GM23338 (cell line): ENCODE results near the gene GALNT3. TPM values are rescaled to one million over a fixed set of nuclear protein-coding genes. Genes with fewer than 3 reads are reported as not detected.

Experiments used
- ATAC-seq: fragments of 200-7000 bp; cut with Tn5 transposase; 3 replicates; pipeline ENCODE4 v1.9.1; 2020
- DNase-seq: peaks from one replicate; pipeline ENCODE4 v3.0.0-alpha.2; 2015; ENCODE audit warnings: low spot score
- H2AFZ ChIP-seq: fragments of 200-600 bp; sonication (generic); 2 replicates; pipeline ENCODE4 v1.8.0; 2016; ENCODE audit warnings: antibody characterized with exemption, mild to moderate bottlenecking, moderate library complexity
- H3F3A ChIP-seq: fragments of 200-600 bp; sonication (generic); replicated peaks from 2 replicates; pipeline ENCODE4 v1.8.0; 2017; ENCODE audit warnings: antibody characterized with exemption, mixed run types, low read depth
- H3K27ac ChIP-seq: fragments of 200-600 bp; sonication (generic); 2 replicates; pipeline ENCODE4 v1.6.1; 2016; ENCODE audit warnings: low read depth
- H3K27me3 ChIP-seq: fragments of 200-600 bp; sonication (generic); 2 replicates; pipeline ENCODE4 v1.8.0; 2016; ENCODE audit warnings: mild to moderate bottlenecking, mixed run types, moderate library complexity; ENCODE audit not compliant: insufficient read depth
- H3K36me3 ChIP-seq: fragments of 200-600 bp; sonication (generic); 2 replicates; pipeline ENCODE4 v1.8.0; 2016; ENCODE audit warnings: mild to moderate bottlenecking; ENCODE audit not compliant: insufficient read depth
- H3K4me1 ChIP-seq: fragments of 200-600 bp; sonication (generic); 2 replicates; pipeline ENCODE4 v1.8.0; 2016; ENCODE audit warnings: mild to moderate bottlenecking, moderate library complexity; ENCODE audit not compliant: insufficient read depth
- H3K4me2 ChIP-seq: fragments of 200-600 bp; sonication (generic); 2 replicates; pipeline ENCODE4 v1.7.1; 2017; ENCODE audit warnings: mixed run types
- H3K4me3 ChIP-seq: fragments of 200-600 bp; sonication (generic); 2 replicates; pipeline ENCODE4 v1.6.1; 2016; ENCODE audit warnings: mixed run types
- H3K79me2 ChIP-seq: fragments of 200-600 bp; sonication (generic); replicated peaks from 2 replicates; pipeline ENCODE4 v1.8.0; 2017; ENCODE audit warnings: mild to moderate bottlenecking; ENCODE audit not compliant: insufficient read depth
- H3K9me2 ChIP-seq: fragments of 200-600 bp; sonication (generic); 2 replicates; pipeline ENCODE4 v1.8.0; 2017; ENCODE audit not compliant: insufficient read depth
- H4K20me1 ChIP-seq: fragments of 200-600 bp; sonication (generic); replicated peaks from 2 replicates; pipeline ENCODE4 v1.8.0; 2017; ENCODE audit warnings: mild to moderate bottlenecking; ENCODE audit not compliant: insufficient read depth
- H3K27ac Mint-ChIP-seq: 2 replicates; pipeline ENCODE4 v1.8.0; 2020; ENCODE audit warnings: inconsistent platforms, mild to moderate bottlenecking, moderate library complexity, mixed read lengths
- H3K27me3 Mint-ChIP-seq: 3 replicates; pipeline ENCODE4 v1.8.0; 2022; ENCODE audit warnings: low read depth, mild to moderate bottlenecking, moderate library complexity, mixed read lengths, inconsistent platforms; ENCODE audit not compliant: insufficient read depth, poor library complexity
- H3K36me3 Mint-ChIP-seq: 3 replicates; pipeline ENCODE4 v1.8.0; 2021; ENCODE audit warnings: low read depth, mild to moderate bottlenecking, inconsistent platforms, moderate library complexity, mixed read lengths
- H3K4me1 Mint-ChIP-seq: 3 replicates; pipeline ENCODE4 v1.8.0; 2020; ENCODE audit warnings: mild to moderate bottlenecking, inconsistent platforms, mixed read lengths
- H3K4me3 Mint-ChIP-seq: 3 replicates; pipeline ENCODE4 v1.8.0; 2021; ENCODE audit warnings: moderate library complexity, mild to moderate bottlenecking, inconsistent platforms, mixed read lengths
- H3K9me3 Mint-ChIP-seq: 3 replicates; pipeline ENCODE4 v1.8.0; 2020; ENCODE audit warnings: moderate library complexity, mild to moderate bottlenecking, inconsistent platforms, mixed read lengths
- EZH2phosphoT487 ChIP-seq: fragments of 200-600 bp; sonication (generic); IDR thresholded peaks from one replicate; pipeline ENCODE4 v1.8.1; 2018; ENCODE audit warnings: antibody characterized with exemption; ENCODE audit not compliant: unreplicated experiment
- JUNB ChIP-seq: IDR thresholded peaks from one replicate; pipeline ENCODE4 v1.6.1; 2016; ENCODE audit warnings: antibody characterized with exemption; ENCODE audit not compliant: unreplicated experiment
- NANOG ChIP-seq: IDR thresholded peaks from 2 replicates; pipeline ENCODE4 v1.6.1; 2016; ENCODE audit warnings: antibody characterized with exemption, borderline replicate concordance
- POLR2AphosphoS5 ChIP-seq: IDR thresholded peaks from 2 replicates; pipeline ENCODE4 v1.6.1; 2016; ENCODE audit warnings: antibody characterized with exemption, low read depth
- STAT1 ChIP-seq: IDR thresholded peaks from one replicate; pipeline ENCODE4 v1.6.1; 2016; ENCODE audit warnings: antibody characterized with exemption; ENCODE audit not compliant: unreplicated experiment
- ZNF331 ChIP-seq: fragments of 250-450 bp; sonication (Bioruptor Pico); IDR thresholded peaks from 2 replicates; pipeline ENCODE4 v1.5.0; 2020; ENCODE audit warnings: low read depth, mild to moderate bottlenecking, moderate library complexity
- polyA plus RNA-seq: library from polyadenylated mRNA; unstranded; fragments of >200 nt; fragmentation: Nextera tagmentation; extraction: Ambion mirVana; gene quantifications from 2 replicates; pipeline ENCODE4 v1.2.1, GENCODE V29; 2016
- total RNA-seq: library from RNA; depleted of rRNA; stranded (reverse); fragments of >200 nt; shearing (Covaris generic); gene quantifications from 2 replicates; pipeline ENCODE4 v1.2.3, GENCODE V29; 2014
- TF ChIP-seq, protein P1 (sequence below): IDR thresholded peaks from one replicate; pipeline ENCODE4 v1.6.1; 2018; ENCODE audit warnings: antibody characterized with exemption; ENCODE audit not compliant: unreplicated experiment
- TF ChIP-seq, protein P2 (sequence below): IDR thresholded peaks from 2 replicates; pipeline ENCODE4 v1.6.1; 2016; ENCODE audit warnings: antibody characterized with exemption

GALNT3 gene
- total and polyA plus RNA-seq, 2 experiments from 2014 or later = 16.8 to 17.1 TPM

DNA sequence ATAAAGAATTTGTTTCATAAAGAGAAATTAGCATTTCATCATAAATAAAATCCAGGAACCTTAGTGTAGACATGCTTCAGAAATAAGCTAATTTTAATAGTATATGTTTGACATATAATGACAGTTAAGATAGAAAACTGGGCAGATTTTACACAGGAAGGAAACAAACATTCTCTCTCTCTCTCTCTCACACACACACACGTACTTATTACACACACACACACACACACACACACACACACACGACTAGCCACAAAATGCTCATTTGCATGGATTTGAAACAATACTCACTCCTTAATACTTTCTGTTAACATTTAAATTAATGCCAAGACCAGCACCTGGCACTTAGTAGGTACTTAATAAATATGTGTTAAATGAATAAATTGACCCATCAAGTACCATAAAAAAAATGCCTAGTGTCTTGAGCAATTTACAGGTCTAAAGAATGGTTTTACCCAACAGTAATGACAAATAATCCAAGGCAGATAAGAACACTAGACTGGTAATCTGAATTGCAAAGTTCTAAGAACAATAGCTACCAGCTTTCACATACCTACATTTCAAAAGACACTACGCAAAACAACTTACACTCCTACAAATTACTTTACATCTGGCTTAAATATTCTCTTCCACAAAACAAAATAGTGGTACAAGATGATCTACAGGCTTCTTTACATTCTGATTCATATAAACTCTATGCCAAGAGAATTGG lies 2.9 kb upstream of the GALNT3 start:
- peaks cover 34% of the 10 kb centered on the region for H3K4me1 Mint-ChIP-seq
- Histone ChIP-seq H3K4me1 (peaks cover 37% of the 10 kb centered on the region), H3K4me2 (peak overlapping the region; percentile 82), H3K4me3 (no peak overlapping the region), H4K20me1 (no peaks in the 10 kb centered on the region), H3K27me3 (no peaks in the 10 kb centered on the region), H3K36me3 (no peaks in the 10 kb centered on the region), H3K9me2 (no peaks in the 10 kb centered on the region), H3K27ac (peak overlapping the region; percentile 33), H2AFZ (no peak overlapping the region), H3F3A (peaks cover 10% of the 10 kb centered on the region), H3K79me2 (peaks cover 14% of the 10 kb centered on the region)
- DNase-seq (peak; percentile 73), ATAC-seq (no peak)
- peak overlapping the region; percentile 5 for H3K4me3 Mint-ChIP-seq
- H3K27ac Mint-ChIP-seq = peak overlapping the region; percentile 50
- H3K27me3 Mint-ChIP-seq = peaks cover 15% of the 10 kb centered on the region
- H3K9me3 Mint-ChIP-seq = peaks cover 2% of the 10 kb centered on the region; the same call in 2 of the 3 replicates
- peaks cover 8% of the 10 kb centered on the region; the same call in 2 of the 3 replicates for H3K36me3 Mint-ChIP-seq
- peak; percentile 66; the same call in 1 of the 2 replicates for TF ChIP-seq NANOG
- no peak for TF ChIP-seq POLR2AphosphoS5

DNA sequence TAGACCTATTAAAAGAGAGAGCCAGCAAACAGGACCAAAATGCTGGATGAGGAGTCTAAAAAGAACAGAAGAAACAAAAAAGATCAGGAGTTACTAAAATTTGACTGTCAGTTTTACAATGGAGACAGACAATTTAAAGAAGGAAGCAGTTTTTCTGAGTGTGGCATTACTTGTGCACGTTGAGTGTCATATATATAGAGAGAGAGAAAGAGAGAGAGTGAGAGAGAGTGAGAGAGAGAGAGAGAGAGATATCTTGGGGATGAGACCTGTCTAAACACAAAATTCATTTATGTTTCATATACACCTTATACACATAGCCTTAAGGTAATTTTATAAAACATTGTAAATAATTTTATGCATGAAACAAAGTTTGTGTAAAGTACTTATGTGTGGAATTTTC lies 2.1 kb upstream of the GALNT3 start:
- peaks cover 43% of the 10 kb centered on the region for H3K4me1 ChIP-seq
- ATAC-seq (no peak), DNase-seq (no peak)
- H3K4me2 ChIP-seq = peak overlapping the region; percentile 82
- peaks cover 6% of the 10 kb centered on the region; the same call in 2 of the 3 replicates for H3K36me3 Mint-ChIP-seq
- H3K79me2 ChIP-seq = peaks cover 22% of the 10 kb centered on the region
- no peaks in the 10 kb centered on the region for H4K20me1 ChIP-seq
- H3K4me3 Mint-ChIP-seq = peak overlapping the region; percentile 2; the same call in 1 of the 3 replicates
- H2AFZ ChIP-seq = no peak overlapping the region
- no peak overlapping the region for H3K27ac Mint-ChIP-seq
- H3K27me3 ChIP-seq = no peaks in the 10 kb centered on the region
- peaks cover 41% of the 10 kb centered on the region for H3K4me1 Mint-ChIP-seq
- no peak for TF ChIP-seq JUNB
- TF ChIP-seq EZH2phosphoT487 = no peak
- TF ChIP-seq, protein P1, sequence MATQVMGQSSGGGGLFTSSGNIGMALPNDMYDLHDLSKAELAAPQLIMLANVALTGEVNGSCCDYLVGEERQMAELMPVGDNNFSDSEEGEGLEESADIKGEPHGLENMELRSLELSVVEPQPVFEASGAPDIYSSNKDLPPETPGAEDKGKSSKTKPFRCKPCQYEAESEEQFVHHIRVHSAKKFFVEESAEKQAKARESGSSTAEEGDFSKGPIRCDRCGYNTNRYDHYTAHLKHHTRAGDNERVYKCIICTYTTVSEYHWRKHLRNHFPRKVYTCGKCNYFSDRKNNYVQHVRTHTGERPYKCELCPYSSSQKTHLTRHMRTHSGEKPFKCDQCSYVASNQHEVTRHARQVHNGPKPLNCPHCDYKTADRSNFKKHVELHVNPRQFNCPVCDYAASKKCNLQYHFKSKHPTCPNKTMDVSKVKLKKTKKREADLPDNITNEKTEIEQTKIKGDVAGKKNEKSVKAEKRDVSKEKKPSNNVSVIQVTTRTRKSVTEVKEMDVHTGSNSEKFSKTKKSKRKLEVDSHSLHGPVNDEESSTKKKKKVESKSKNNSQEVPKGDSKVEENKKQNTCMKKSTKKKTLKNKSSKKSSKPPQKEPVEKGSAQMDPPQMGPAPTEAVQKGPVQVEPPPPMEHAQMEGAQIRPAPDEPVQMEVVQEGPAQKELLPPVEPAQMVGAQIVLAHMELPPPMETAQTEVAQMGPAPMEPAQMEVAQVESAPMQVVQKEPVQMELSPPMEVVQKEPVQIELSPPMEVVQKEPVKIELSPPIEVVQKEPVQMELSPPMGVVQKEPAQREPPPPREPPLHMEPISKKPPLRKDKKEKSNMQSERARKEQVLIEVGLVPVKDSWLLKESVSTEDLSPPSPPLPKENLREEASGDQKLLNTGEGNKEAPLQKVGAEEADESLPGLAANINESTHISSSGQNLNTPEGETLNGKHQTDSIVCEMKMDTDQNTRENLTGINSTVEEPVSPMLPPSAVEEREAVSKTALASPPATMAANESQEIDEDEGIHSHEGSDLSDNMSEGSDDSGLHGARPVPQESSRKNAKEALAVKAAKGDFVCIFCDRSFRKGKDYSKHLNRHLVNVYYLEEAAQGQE = no peak
- no peak for TF ChIP-seq POLR2AphosphoS5
- no peak for TF ChIP-seq ZNF331 (CRISPR knock-in tag)
- no peak for TF ChIP-seq STAT1
- TF ChIP-seq, protein P2, sequence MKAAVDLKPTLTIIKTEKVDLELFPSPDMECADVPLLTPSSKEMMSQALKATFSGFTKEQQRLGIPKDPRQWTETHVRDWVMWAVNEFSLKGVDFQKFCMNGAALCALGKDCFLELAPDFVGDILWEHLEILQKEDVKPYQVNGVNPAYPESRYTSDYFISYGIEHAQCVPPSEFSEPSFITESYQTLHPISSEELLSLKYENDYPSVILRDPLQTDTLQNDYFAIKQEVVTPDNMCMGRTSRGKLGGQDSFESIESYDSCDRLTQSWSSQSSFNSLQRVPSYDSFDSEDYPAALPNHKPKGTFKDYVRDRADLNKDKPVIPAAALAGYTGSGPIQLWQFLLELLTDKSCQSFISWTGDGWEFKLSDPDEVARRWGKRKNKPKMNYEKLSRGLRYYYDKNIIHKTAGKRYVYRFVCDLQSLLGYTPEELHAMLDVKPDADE = no peak
- H3K4me3 ChIP-seq = 0 out of 2 replicates have a peak overlapping the region, but pooled peaks have one; percentile 71
- no peaks in the 10 kb centered on the region for H3K9me2 ChIP-seq
- H3F3A ChIP-seq = peaks cover 10% of the 10 kb centered on the region
- 0 out of 2 replicates have a peak overlapping the region, but pooled peaks have one; percentile 0 for H3K27ac ChIP-seq
- peaks cover 2% of the 10 kb centered on the region; the same call in 1 of the 3 replicates for H3K9me3 Mint-ChIP-seq
- H3K27me3 Mint-ChIP-seq = peaks cover 15% of the 10 kb centered on the region
- H3K36me3 ChIP-seq = no peaks in the 10 kb centered on the region
